Heart right ventricle (tissue), 16 donors: ENCODE measurements around the gene KCNH4. TPM values are rescaled to one million over a fixed set of nuclear protein-coding genes. Genes with fewer than 3 reads are reported as not detected.
"Not testable (repeated sequence)": the region's sequence is repeated elsewhere in the genome, so short reads cannot be mapped to it uniquely, and the experiment has no call there.

Source experiments
- ATAC-seq, 8 donors: fragments of 200-7000 bp; cut with Tn5 transposase; one replicate each; pipeline ENCODE4 v1.9.1; 2020; ENCODE audit warnings: mild to moderate bottlenecking in 8 of 8, moderate library complexity in 8 of 8, moderate number of reproducible peaks in 1 of 8
- DNase-seq, 2 donors: peaks; one replicate each; pipeline ENCODE4 v3.0.0-alpha.2; 2020
- H3K27ac ChIP-seq, 10 donors: fragments of 200-600 bp; sonication (generic) in 2 of 10; one replicate each; pipeline versions ENCODE4 v1.5.0 to v1.8.0; 2020 to 2022; ENCODE audit warnings: mild to moderate bottlenecking in 3 of 10
- H3K27me3 ChIP-seq, 7 donors: fragments of 200-600 bp; one replicate each; pipeline ENCODE4 v1.8.0; 2021 to 2022; ENCODE audit warnings: mild to moderate bottlenecking in 2 of 7
- H3K36me3 ChIP-seq, 9 donors: fragments of 200-600 bp; sonication (generic) in 1 of 9; one replicate each; pipeline versions ENCODE4 v1.5.0 to v1.8.0; 2020 to 2022; ENCODE audit warnings: mild to moderate bottlenecking in 2 of 9
- H3K4me1 ChIP-seq, 9 donors: fragments of 200-600 bp; sonication (generic) in 1 of 9; one replicate each; pipeline versions ENCODE4 v1.5.0 to v1.8.0; 2020 to 2022; ENCODE audit warnings: mild to moderate bottlenecking in 4 of 9
- H3K4me3 ChIP-seq, 10 donors: fragments of 200-600 bp; sonication (generic) in 2 of 10; one replicate each; pipeline versions ENCODE4 v1.5.0 to v1.8.0; 2020 to 2022; ENCODE audit warnings: mild to moderate bottlenecking in 7 of 10, moderate library complexity in 2 of 10
- H3K9me3 ChIP-seq, 11 donors: fragments of 200-600 bp in 10 of 11; sonication (generic) in 2 of 11; one replicate each; pipeline versions ENCODE4 v1.5.0 to v1.8.0; 2013 to 2022; ENCODE audit warnings: mild to moderate bottlenecking in 2 of 11, control low read depth in 1 of 11, moderate library complexity in 1 of 11
- WGBS, 2 donors: extraction: QIAGEN DNeasy Blood & Tissue Kit; methylation state at CpG; one replicate each; pipeline ENCODE4 v1.1.7; 2013; ENCODE audit warnings: inconsistent platforms in 1 of 2; 5-methylcytosine and 5-hydroxymethylcytosine counted together
- intact Hi-C, 10 donors: fragments of 100-400 bp; cut with DNase I; formaldehyde crosslinking; loops; one replicate each; pipeline versions ENCODE4 v1.11.1 to v1.14.2; 2022
- polyA plus RNA-seq, 2 donors: library from polyadenylated mRNA; stranded (reverse); fragments of 200-250 nt; gene quantifications; one replicate each; pipeline ENCODE4 v1.2.3, GENCODE V29; 2013
- total RNA-seq, 10 donors: library from RNA; stranded (reverse); fragmentation: NEBNext Ultra II Directional in 3 of 10; extraction: Animal tissue kit (Norgen Biotek cat#: 25700) in 3 of 10; gene quantifications; one replicate each; pipeline versions ENCODE4 v1.2.1 to v1.2.4, GENCODE V29; 2021 to 2023
- TF ChIP-seq, protein P1 (sequence below), 9 donors: fragments of 200-600 bp; sonication (generic) in 2 of 9; IDR thresholded peaks; one replicate each; pipeline versions ENCODE4 v1.5.0 to v1.8.0; 2021 to 2022; ENCODE audit warnings: antibody characterized with exemption in 9 of 9, mild to moderate bottlenecking in 5 of 9, moderate library complexity in 1 of 9
- donor health status: Arrhythmogenic right ventricular cardiomyopathy.
- donor health status: ischemic (EF 13 %, LVEDD 7.1; RV severe dilation, severe dysfunction).
- donor health status: healthy with polysubstance abuse.
- donor health status: DM: no; HTN: yes; CAD: no.
- donor health status: DM: no; HTN: no; CAD: no.
- donor health status: ischemic (EF 25% LVEDD 6.9; RV normal size, moderate dysfunction).
- donor health status: ischemic (EF 25% LVEDD 5.7; RV mildly dilated, moderate dysfunction).
- donor health status: healthy.
- donor health status: DM: yes; HTN: yes; CAD: no.
- donor health status: Ischemic cardiomyopathy.
- donor health status: ischemic (EF 35%, LVEDD 5.7; RV mildly dilated, moderate dysfunction).
- donor health status: nonischemic (EF 11% LVEDD 7.7; RV severe dilation, severe dysfunction).
- donor health status: DM: yes; HTN: yes; CAD: no.
- donor health status: PGD.
- donor health status: ischemic (EF 29% LVEDD 5.4; RV normal size, mild dysfunction).
- donor health status: nonischemic (EF 23%, LVEDD 6.1; RV moderate dilation, normal function).

The KCNH4 gene
- total and polyA plus RNA-seq, 12 donors, result 0.06 to 0.29 (median 0.13) TPM; not detected in 4

DNA sequence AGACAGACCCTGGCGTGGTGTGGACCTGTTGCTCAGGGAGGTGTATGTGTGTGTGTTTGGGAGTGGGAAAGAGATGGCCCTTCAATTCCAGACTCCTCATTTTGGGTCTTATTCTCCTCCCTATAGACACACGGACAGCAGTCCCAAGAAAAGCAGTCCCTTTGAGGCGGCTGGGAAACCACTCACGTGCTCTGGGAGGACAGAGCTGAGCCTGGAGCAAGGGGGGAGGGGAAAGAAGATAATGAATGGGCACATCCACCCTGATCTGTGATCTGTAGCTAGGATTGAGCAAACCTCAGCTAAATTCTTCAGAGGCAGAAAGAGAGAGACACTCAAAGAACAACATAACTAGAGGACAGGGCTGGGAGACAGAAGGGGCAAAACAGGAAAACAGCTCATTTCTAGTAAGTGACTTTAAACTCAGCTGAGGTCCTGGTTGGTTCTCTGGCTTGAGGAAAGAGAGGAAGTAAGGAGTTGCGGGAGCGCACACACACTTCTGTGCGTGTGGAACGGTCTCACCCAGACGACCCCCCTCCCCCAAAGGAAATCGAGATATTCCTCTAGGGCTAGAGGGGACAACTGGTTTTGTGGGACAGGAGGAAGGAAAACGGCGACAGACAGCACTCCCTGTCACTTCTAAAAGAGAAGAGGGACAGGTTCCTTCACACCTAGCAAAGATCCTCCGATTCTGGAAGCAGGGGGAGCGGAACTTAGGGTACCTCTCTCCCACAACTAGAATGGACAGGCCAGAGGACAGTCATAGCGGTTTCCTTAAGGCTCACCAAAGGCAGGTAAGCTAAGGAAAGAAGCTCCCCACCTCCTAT is 26.8 kb downstream of the KCNH4 start:
- peaks cover 0 to 33% (median 0%) of the 10 kb centered on the region in 9 donors for H3K36me3 ChIP-seq
- no peak for DNase-seq
- ATAC-seq, result no peak
- no peaks in the 10 kb centered on the region for H3K27me3 ChIP-seq
- peak overlapping the region; percentile 57 to 97 (median 86) for H3K27ac ChIP-seq
- intact Hi-C loops, result no loop called here
- peaks cover 8 to 59% (median 31%) of the 10 kb centered on the region in 9 donors for H3K4me1 ChIP-seq
- H3K9me3 ChIP-seq, result peaks cover 0 to 4% (median 0%) of the 10 kb centered on the region in 11 donors
- 4 to 6% methylated on average over 15 of the region's 15 CpGs for WGBS, 2 donors
- peak overlapping the region; percentile 69 to 100 (median 86) for H3K4me3 ChIP-seq
- TF ChIP-seq, protein P1, sequence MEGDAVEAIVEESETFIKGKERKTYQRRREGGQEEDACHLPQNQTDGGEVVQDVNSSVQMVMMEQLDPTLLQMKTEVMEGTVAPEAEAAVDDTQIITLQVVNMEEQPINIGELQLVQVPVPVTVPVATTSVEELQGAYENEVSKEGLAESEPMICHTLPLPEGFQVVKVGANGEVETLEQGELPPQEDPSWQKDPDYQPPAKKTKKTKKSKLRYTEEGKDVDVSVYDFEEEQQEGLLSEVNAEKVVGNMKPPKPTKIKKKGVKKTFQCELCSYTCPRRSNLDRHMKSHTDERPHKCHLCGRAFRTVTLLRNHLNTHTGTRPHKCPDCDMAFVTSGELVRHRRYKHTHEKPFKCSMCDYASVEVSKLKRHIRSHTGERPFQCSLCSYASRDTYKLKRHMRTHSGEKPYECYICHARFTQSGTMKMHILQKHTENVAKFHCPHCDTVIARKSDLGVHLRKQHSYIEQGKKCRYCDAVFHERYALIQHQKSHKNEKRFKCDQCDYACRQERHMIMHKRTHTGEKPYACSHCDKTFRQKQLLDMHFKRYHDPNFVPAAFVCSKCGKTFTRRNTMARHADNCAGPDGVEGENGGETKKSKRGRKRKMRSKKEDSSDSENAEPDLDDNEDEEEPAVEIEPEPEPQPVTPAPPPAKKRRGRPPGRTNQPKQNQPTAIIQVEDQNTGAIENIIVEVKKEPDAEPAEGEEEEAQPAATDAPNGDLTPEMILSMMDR (IDR thresholded peaks at IDR 0.05), result no peak

DNA sequence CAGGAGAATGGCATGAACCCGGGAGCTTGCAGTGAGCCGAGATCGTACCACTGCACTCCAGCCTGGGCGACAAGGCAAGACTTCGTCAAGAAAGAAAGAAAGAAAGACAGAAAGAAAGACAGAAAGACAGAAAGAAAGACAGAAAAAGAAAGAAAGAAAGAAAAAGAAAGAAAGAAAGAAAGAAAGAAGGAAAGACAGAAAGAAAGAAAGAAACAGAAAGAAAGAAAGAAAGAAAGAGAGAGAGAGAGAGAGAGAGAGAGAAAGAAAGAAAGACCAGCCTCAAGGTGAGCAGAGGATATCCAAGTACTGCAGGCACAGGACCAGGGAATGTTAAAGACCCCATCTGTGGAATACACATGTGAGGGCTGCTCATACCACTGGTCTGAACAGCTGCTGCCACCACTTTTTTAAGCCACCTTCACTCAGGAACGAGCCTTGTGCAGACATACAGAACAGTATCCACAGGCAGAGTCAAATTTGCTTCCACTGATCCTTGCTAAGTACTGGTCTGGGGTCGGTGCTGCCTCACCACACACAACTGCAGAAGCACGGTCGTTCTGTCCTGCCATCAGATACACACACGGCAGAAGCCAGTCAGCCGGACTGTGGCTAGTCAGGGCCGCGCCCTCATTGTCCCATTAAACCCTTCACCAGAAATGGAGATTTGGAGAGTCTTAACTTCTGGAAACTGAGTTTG is 33.9 kb downstream of the KCNH4 start:
- no peak overlapping the region for H3K27ac ChIP-seq
- H3K4me1 ChIP-seq, result peaks cover 5 to 48% (median 29%) of the 10 kb centered on the region in 9 donors
- WGBS, 2 donors, result 87 to 88% methylated on average over 13 of the region's 13 CpGs
- H3K27me3 ChIP-seq, result no peaks in the 10 kb centered on the region
- no peak for ATAC-seq
- H3K4me3 ChIP-seq, result no peak overlapping the region
- H3K9me3 ChIP-seq, result no peaks in the 10 kb centered on the region
- DNase-seq, result no peak
- peaks cover 0 to 95% (median 8%) of the 10 kb centered on the region in 9 donors for H3K36me3 ChIP-seq
- TF ChIP-seq, protein P1 (IDR thresholded peaks at IDR 0.05), result no peak
- intact Hi-C loops, result no loop called here

DNA sequence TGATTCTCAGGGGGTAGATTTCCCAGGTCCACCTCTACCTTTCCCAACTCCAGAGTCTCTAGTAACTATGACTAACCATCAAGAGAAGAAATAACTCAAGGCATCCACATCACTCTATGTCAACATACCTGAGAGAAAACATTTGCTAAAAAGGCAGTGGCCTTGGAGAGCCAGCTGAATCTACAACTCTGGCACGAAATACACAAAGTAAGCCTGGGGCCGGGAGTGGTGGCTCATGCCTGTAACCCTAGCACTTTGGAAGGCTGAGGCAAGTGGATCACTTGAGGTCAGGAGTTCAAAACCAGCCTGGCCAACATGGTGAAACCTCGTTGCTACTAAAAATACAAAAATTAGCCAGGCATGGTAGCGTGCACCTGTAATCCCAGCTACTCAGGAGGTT is 37.8 kb downstream of the KCNH4 start:
- H3K9me3 ChIP-seq, DNase-seq, H3K27me3 ChIP-seq, ATAC-seq, intact Hi-C loops, H3K4me3 ChIP-seq: not testable (repeated sequence)
- peaks cover 24 to 59% (median 48%) of the 10 kb centered on the region in 9 donors for H3K4me1 ChIP-seq
- peaks cover 0 to 84% (median 8%) of the 10 kb centered on the region in 9 donors for H3K36me3 ChIP-seq
- 92 to 94% methylated on average over 4 of the region's 4 CpGs for WGBS, 2 donors
- H3K27ac ChIP-seq, result peak overlapping the region in 6 of 10 donors; percentile 36 to 70 (median 50)

DNA sequence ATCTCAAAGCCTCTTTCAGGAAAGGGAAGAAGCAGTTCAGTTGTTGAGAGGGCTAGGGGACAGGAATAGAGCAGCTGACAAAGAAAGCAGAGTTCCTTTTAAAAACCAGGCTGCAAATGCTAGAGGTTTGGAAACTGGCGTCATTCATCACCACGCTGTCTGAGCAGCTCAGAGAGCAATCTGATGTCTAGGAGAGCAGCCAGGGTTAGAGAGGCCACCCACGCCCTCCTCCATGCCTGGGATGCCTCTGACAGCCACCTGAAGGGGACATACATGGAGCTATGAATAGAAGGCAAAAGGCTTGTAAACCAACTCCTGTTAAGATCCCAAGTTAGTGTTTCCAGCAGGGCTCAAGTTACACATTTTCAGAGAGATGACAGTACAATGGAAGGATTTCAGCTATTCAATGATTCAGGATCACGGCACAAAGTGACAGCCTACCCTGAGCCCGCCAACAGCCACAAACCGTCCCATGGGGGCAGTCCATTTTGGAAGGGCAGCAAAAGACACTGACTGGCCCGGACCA is 38.5 kb downstream of the KCNH4 start:
- WGBS, 2 donors, result 43 to 58% methylated on average over 7 of the region's 7 CpGs
- intact Hi-C loops, result no loop called here
- ATAC-seq, result peak; percentile 12 to 90 (median 74)
- peaks cover 0 to 79% (median 8%) of the 10 kb centered on the region in 9 donors for H3K36me3 ChIP-seq
- TF ChIP-seq, protein P1 (IDR thresholded peaks at IDR 0.05), result no peak
- H3K9me3 ChIP-seq, result no peaks in the 10 kb centered on the region
- H3K4me1 ChIP-seq, result peaks cover 24 to 66% (median 54%) of the 10 kb centered on the region in 9 donors
- H3K4me3 ChIP-seq, result no peak overlapping the region
- no peaks in the 10 kb centered on the region for H3K27me3 ChIP-seq
- peak overlapping the region in 8 of 10 donors; percentile 25 to 70 (median 44) for H3K27ac ChIP-seq
- no peak for DNase-seq
